ENCODE results near the gene SNCAIP.

The SNCAIP gene

GRCh38 chr5:122400341-122400740 lies 88.3 kb downstream of the SNCAIP start:
- no peak for DNase-seq (ENCODE audit: low spot score)

GRCh38 chr5:122400938-122401337 lies 88.9 kb downstream of the SNCAIP start:
- DNase-seq (ENCODE audit: low spot score) = peak; percentile 78

- DNase-seq (ENCODE audit: low spot score) = no peak
These were observed 90.1 kb downstream of the SNCAIP start for GRCh38 chr5:122401976-122402725.

- no peak for DNase-seq (ENCODE audit: low spot score)
These were observed 91.1 kb downstream of the SNCAIP start for GRCh38 chr5:122402955-122403685.

GRCh38 chr5:122404018-122404417 lies 92.0 kb downstream of the SNCAIP start:
- DNase-seq (ENCODE audit: low spot score) = no peak

- no peak for DNase-seq (ENCODE audit: low spot score)
These were observed 92.8 kb downstream of the SNCAIP start for GRCh38 chr5:122404653-122405362.

GRCh38 chr5:122405751-122406150 lies 93.7 kb downstream of the SNCAIP start:
- no peak for DNase-seq (ENCODE audit: low spot score)

GRCh38 chr5:122406181-122406580 lies 94.1 kb downstream of the SNCAIP start:
- no peak for DNase-seq (ENCODE audit: low spot score)

GRCh38 chr5:122408592-122409224 lies 96.7 kb downstream of the SNCAIP start:
- no peak for DNase-seq (ENCODE audit: low spot score)

GRCh38 chr5:122412966-122413365 lies 100.9 kb downstream of the SNCAIP start:
- DNase-seq (ENCODE audit: low spot score) = no peak

GRCh38 chr5:122413722-122414121 lies 101.7 kb downstream of the SNCAIP start:
- DNase-seq (ENCODE audit: low spot score) = no peak

GRCh38 chr5:122415030-122415800 lies 103.2 kb downstream of the SNCAIP start:
- peak; percentile 81 for DNase-seq (ENCODE audit: low spot score)

GRCh38 chr5:122415801-122416120 lies 103.7 kb downstream of the SNCAIP start:
- no peak for DNase-seq (ENCODE audit: low spot score)

- DNase-seq (ENCODE audit: low spot score) = no peak
These were observed 107.3 kb downstream of the SNCAIP start for GRCh38 chr5:122419142-122419894.

GRCh38 chr5:122420091-122420490 lies 108.1 kb downstream of the SNCAIP start:
- no peak for DNase-seq (ENCODE audit: low spot score)

GRCh38 chr5:122420537-122421236 lies 108.7 kb downstream of the SNCAIP start:
- no peak for DNase-seq (ENCODE audit: low spot score)

- no peak for DNase-seq (ENCODE audit: low spot score)
These were observed 109.5 kb downstream of the SNCAIP start for GRCh38 chr5:122421374-122422079.

GRCh38 chr5:122423221-122423620 lies 111.2 kb downstream of the SNCAIP start:
- DNase-seq (ENCODE audit: low spot score) = no peak

GRCh38 chr5:122424132-122424531 lies 112.1 kb downstream of the SNCAIP start:
- DNase-seq (ENCODE audit: low spot score) = peak; percentile 28

GRCh38 chr5:122426301-122426700 lies 114.3 kb downstream of the SNCAIP start:
- no peak for DNase-seq (ENCODE audit: low spot score)

All from pons (tissue), 1 donor.